Subcutaneous abdominal adipose tissue (tissue), 5 donors: ENCODE measurements around the gene LTV1.
"Not testable (repeated sequence)": the region's sequence is repeated elsewhere in the genome, so short reads cannot be mapped to it uniquely, and the experiment has no call there.

ENCODE experiments used
- H3K27ac ChIP-seq: one replicate; pipeline ENCODE4 v1.7.0; 2013; ENCODE audit warnings: low read depth, mild to moderate bottlenecking, inconsistent platforms, low read length, moderate library complexity
- H3K27me3 ChIP-seq, 5 donors: one replicate each; pipeline ENCODE4 v1.7.0; 2013; ENCODE audit warnings: low read length in 5 of 5, inconsistent platforms in 1 of 5; ENCODE audit not compliant: control insufficient read depth in 5 of 5, insufficient read depth in 4 of 5
- H3K36me3 ChIP-seq, 5 donors: one replicate each; pipeline ENCODE4 v1.7.0; 2013; ENCODE audit warnings: low read length in 5 of 5; ENCODE audit not compliant: control insufficient read depth in 5 of 5, insufficient read depth in 5 of 5
- H3K4me1 ChIP-seq, 5 donors: one replicate each; pipeline ENCODE4 v1.7.0; 2013; ENCODE audit warnings: low read length in 5 of 5, mild to moderate bottlenecking in 3 of 5, moderate library complexity in 1 of 5; ENCODE audit not compliant: control insufficient read depth in 5 of 5, insufficient read depth in 5 of 5
- H3K4me3 ChIP-seq, 5 donors: one replicate each; pipeline ENCODE4 v1.7.0; 2013; ENCODE audit warnings: low read length in 5 of 5, low read depth in 1 of 5
- H3K9ac ChIP-seq, 5 donors: one replicate each; pipeline ENCODE4 v1.7.0; 2013; ENCODE audit warnings: low read length in 5 of 5, mild to moderate bottlenecking in 4 of 5, moderate library complexity in 3 of 5
- H3K9me3 ChIP-seq, 5 donors: one replicate each; pipeline ENCODE4 v1.7.0; 2013; ENCODE audit warnings: low read length in 5 of 5; ENCODE audit not compliant: control insufficient read depth in 5 of 5
- donor health status: healthy.
- donor health status: healthy.
- donor health status: healthy.
- donor health status: healthy.
- donor health status: healthy.

LTV1 gene

GRCh38 chr6:143842902-143843676 lies at the start of gene LTV1:
Gene LTV1 (plus strand): TSS chr6:143843338. CDS start chr6:143843478, 140 bp downstream.
- H3K4me3 ChIP-seq: peak within 1 kb of the TSS; percentile 89 to 97 (median 91)
- H3K27me3 ChIP-seq: no peaks in the 10 kb centered on the region
- H3K36me3 ChIP-seq: peaks cover 20 to 34% (median 26%) of the 10 kb centered on the region in 5 donors
- H3K9ac ChIP-seq: peak within 1 kb of the TSS; percentile 94 to 99 (median 99)
- peak within 1 kb of the TSS; percentile 95 for H3K27ac ChIP-seq
- peaks cover 0 to 28% (median 24%) of the 10 kb centered on the region in 5 donors for H3K4me1 ChIP-seq
- no peaks in the 10 kb centered on the region for H3K9me3 ChIP-seq

GRCh38 chr6:143796551-143796950 lies 46.6 kb upstream of the LTV1 start:
- H3K27ac ChIP-seq, H3K4me1 ChIP-seq, H3K4me3 ChIP-seq, H3K27me3 ChIP-seq, H3K9ac ChIP-seq: not testable (repeated sequence)
- Histone ChIP-seq H3K36me3 (peaks cover 0 to 12% (median 9%) of the 10 kb centered on the region in 5 donors), H3K9me3 (peaks cover 0 to 11% (median 6%) of the 10 kb centered on the region in 5 donors)

GRCh38 chr6:143798487-143798886 lies 44.7 kb upstream of the LTV1 start:
- not testable (repeated sequence) for H3K36me3 ChIP-seq, H3K4me1 ChIP-seq, H3K27me3 ChIP-seq, H3K9ac ChIP-seq, H3K9me3 ChIP-seq, H3K27ac ChIP-seq, H3K4me3 ChIP-seq

- Histone ChIP-seq H3K9me3 (peaks cover 0 to 4% (median 0%) of the 10 kb centered on the region in 5 donors), H3K27ac (no peak overlapping the region), H3K27me3 (no peaks in the 10 kb centered on the region), H3K9ac (no peak overlapping the region), H3K4me1 (peaks cover 0 to 5% (median 0%) of the 10 kb centered on the region in 5 donors), H3K4me3 (no peak overlapping the region), H3K36me3 (peaks cover 0 to 12% (median 9%) of the 10 kb centered on the region in 5 donors)
Measured at GRCh38 chr6:143802833-143803565, 40.1 kb upstream of the LTV1 start.

- H3K9ac ChIP-seq: no peak overlapping the region
- peaks cover 0 to 4% (median 0%) of the 10 kb centered on the region in 5 donors for H3K9me3 ChIP-seq
- no peaks in the 10 kb centered on the region for H3K27me3 ChIP-seq
- H3K27ac ChIP-seq: no peak overlapping the region
- H3K4me1 ChIP-seq: peaks cover 0 to 5% (median 0%) of the 10 kb centered on the region in 5 donors
- H3K4me3 ChIP-seq: no peak overlapping the region
- H3K36me3 ChIP-seq: peaks cover 0 to 15% (median 11%) of the 10 kb centered on the region in 5 donors
Measured at GRCh38 chr6:143803769-143804568, 39.2 kb upstream of the LTV1 start.

- H3K27me3 ChIP-seq: no peaks in the 10 kb centered on the region
- peaks cover 0 to 8% (median 2%) of the 10 kb centered on the region in 5 donors for H3K4me1 ChIP-seq
- peaks cover 0 to 15% (median 11%) of the 10 kb centered on the region in 5 donors for H3K36me3 ChIP-seq
- H3K9ac ChIP-seq: no peak overlapping the region
- H3K4me3 ChIP-seq: no peak overlapping the region
- H3K9me3 ChIP-seq: no peaks in the 10 kb centered on the region
- H3K27ac ChIP-seq: no peak overlapping the region
Measured at GRCh38 chr6:143804835-143805239, 38.3 kb upstream of the LTV1 start.

GRCh38 chr6:143806282-143807102 lies 36.6 kb upstream of the LTV1 start:
- no peak overlapping the region for H3K9ac ChIP-seq
- peaks cover 0 to 11% (median 5%) of the 10 kb centered on the region in 5 donors for H3K4me1 ChIP-seq
- no peak overlapping the region for H3K27ac ChIP-seq
- H3K36me3 ChIP-seq: peaks cover 0 to 13% (median 11%) of the 10 kb centered on the region in 5 donors
- no peaks in the 10 kb centered on the region for H3K9me3 ChIP-seq
- no peak overlapping the region for H3K4me3 ChIP-seq
- no peaks in the 10 kb centered on the region for H3K27me3 ChIP-seq

GRCh38 chr6:143807103-143807772 lies 35.9 kb upstream of the LTV1 start:
- Histone ChIP-seq H3K27ac (no peak overlapping the region), H3K4me3 (no peak overlapping the region), H3K9me3 (no peaks in the 10 kb centered on the region)

GRCh38 chr6:143810745-143811144 lies 32.4 kb upstream of the LTV1 start:
- Histone ChIP-seq H3K4me1 (peaks cover 0 to 7% (median 5%) of the 10 kb centered on the region in 5 donors), H3K27me3 (no peaks in the 10 kb centered on the region), H3K36me3 (peaks cover 0 to 20% (median 9%) of the 10 kb centered on the region in 5 donors)

More at GRCh38 chr6:143807103-143807772, 35.9 kb upstream of the LTV1 start:
- Histone ChIP-seq H3K4me1 (peaks cover 0 to 11% (median 5%) of the 10 kb centered on the region in 5 donors), H3K27me3 (no peaks in the 10 kb centered on the region), H3K9ac (no peak overlapping the region), H3K36me3 (peaks cover 0 to 13% (median 8%) of the 10 kb centered on the region in 5 donors)

More at GRCh38 chr6:143810745-143811144, 32.4 kb upstream of the LTV1 start:
- H3K27ac ChIP-seq: no peak overlapping the region
- no peak overlapping the region for H3K4me3 ChIP-seq
- H3K9ac ChIP-seq: no peak overlapping the region
- no peaks in the 10 kb centered on the region for H3K9me3 ChIP-seq
